Measurements from ENCODE around the gene MANSC4.

DNA sequence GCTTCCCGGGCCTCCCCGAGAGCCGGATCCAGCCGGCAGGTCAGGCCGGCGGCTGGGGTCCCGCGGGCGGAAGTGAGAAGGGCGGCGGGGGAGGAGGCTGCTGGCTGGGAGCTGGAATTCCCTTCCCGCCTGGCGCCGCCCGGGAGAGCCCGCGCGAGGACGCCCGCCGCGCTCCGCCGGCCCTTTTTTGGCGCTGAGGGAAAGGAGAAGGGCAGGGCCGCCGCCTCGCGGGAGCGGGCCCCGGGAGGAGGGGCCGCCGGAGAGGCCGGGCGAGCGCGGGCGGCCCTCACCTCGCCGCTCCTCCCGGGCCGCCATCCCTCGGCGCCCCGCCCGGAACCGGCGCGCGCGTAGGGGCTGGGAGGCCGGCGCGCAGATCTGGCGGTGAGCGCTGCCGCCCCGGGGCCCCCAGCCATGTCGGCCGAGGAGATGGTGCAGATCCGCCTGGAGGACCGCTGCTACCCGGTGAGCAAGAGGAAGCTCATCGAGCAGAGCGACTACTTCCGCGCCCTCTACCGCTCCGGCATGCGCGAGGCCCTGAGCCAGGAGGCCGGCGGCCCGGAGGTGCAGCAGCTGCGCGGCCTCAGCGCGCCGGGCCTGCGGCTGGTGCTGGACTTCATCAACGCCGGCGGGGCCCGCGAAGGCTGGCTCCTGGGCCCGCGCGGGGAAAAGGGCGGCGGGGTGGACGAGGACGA, at the start of gene MANSC4, which contains the start of gene KLHL42:
- TF ChIP-seq EZH2phosphoT487 (IDR thresholded peaks at IDR 0.05; ENCODE audit: unreplicated experiment) (no peak), POLR2AphosphoS5 (IDR thresholded peaks at IDR 0.05; ENCODE audit: low read depth) (peak; percentile 42), EZH2 (IDR thresholded peaks at IDR 0.05; ENCODE audit: low read depth, unreplicated experiment) (no peak), ZNF331 (CRISPR knock-in tag; IDR thresholded peaks at IDR 0.05; ENCODE audit: low read depth) (no peak), NANOG (IDR thresholded peaks at IDR 0.05; ENCODE audit: borderline replicate concordance) (no peak), JUNB (IDR thresholded peaks at IDR 0.05; ENCODE audit: unreplicated experiment) (no peak), STAT1 (IDR thresholded peaks at IDR 0.05; ENCODE audit: unreplicated experiment) (no peak), CREB1 (CRISPR knock-in tag; IDR thresholded peaks at IDR 0.05; ENCODE audit: low read depth) (no peak)
- TF ChIP-seq, protein P1, sequence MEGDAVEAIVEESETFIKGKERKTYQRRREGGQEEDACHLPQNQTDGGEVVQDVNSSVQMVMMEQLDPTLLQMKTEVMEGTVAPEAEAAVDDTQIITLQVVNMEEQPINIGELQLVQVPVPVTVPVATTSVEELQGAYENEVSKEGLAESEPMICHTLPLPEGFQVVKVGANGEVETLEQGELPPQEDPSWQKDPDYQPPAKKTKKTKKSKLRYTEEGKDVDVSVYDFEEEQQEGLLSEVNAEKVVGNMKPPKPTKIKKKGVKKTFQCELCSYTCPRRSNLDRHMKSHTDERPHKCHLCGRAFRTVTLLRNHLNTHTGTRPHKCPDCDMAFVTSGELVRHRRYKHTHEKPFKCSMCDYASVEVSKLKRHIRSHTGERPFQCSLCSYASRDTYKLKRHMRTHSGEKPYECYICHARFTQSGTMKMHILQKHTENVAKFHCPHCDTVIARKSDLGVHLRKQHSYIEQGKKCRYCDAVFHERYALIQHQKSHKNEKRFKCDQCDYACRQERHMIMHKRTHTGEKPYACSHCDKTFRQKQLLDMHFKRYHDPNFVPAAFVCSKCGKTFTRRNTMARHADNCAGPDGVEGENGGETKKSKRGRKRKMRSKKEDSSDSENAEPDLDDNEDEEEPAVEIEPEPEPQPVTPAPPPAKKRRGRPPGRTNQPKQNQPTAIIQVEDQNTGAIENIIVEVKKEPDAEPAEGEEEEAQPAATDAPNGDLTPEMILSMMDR (conservative IDR thresholded peaks at IDR 0.05; ENCODE audit: low read depth in 2 of 2), result no peak; a peak in 1 of 4 replicates
- TF ChIP-seq, protein P2, sequence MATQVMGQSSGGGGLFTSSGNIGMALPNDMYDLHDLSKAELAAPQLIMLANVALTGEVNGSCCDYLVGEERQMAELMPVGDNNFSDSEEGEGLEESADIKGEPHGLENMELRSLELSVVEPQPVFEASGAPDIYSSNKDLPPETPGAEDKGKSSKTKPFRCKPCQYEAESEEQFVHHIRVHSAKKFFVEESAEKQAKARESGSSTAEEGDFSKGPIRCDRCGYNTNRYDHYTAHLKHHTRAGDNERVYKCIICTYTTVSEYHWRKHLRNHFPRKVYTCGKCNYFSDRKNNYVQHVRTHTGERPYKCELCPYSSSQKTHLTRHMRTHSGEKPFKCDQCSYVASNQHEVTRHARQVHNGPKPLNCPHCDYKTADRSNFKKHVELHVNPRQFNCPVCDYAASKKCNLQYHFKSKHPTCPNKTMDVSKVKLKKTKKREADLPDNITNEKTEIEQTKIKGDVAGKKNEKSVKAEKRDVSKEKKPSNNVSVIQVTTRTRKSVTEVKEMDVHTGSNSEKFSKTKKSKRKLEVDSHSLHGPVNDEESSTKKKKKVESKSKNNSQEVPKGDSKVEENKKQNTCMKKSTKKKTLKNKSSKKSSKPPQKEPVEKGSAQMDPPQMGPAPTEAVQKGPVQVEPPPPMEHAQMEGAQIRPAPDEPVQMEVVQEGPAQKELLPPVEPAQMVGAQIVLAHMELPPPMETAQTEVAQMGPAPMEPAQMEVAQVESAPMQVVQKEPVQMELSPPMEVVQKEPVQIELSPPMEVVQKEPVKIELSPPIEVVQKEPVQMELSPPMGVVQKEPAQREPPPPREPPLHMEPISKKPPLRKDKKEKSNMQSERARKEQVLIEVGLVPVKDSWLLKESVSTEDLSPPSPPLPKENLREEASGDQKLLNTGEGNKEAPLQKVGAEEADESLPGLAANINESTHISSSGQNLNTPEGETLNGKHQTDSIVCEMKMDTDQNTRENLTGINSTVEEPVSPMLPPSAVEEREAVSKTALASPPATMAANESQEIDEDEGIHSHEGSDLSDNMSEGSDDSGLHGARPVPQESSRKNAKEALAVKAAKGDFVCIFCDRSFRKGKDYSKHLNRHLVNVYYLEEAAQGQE (IDR thresholded peaks at IDR 0.05; ENCODE audit: unreplicated experiment), result no peak
- TF ChIP-seq, protein P3, sequence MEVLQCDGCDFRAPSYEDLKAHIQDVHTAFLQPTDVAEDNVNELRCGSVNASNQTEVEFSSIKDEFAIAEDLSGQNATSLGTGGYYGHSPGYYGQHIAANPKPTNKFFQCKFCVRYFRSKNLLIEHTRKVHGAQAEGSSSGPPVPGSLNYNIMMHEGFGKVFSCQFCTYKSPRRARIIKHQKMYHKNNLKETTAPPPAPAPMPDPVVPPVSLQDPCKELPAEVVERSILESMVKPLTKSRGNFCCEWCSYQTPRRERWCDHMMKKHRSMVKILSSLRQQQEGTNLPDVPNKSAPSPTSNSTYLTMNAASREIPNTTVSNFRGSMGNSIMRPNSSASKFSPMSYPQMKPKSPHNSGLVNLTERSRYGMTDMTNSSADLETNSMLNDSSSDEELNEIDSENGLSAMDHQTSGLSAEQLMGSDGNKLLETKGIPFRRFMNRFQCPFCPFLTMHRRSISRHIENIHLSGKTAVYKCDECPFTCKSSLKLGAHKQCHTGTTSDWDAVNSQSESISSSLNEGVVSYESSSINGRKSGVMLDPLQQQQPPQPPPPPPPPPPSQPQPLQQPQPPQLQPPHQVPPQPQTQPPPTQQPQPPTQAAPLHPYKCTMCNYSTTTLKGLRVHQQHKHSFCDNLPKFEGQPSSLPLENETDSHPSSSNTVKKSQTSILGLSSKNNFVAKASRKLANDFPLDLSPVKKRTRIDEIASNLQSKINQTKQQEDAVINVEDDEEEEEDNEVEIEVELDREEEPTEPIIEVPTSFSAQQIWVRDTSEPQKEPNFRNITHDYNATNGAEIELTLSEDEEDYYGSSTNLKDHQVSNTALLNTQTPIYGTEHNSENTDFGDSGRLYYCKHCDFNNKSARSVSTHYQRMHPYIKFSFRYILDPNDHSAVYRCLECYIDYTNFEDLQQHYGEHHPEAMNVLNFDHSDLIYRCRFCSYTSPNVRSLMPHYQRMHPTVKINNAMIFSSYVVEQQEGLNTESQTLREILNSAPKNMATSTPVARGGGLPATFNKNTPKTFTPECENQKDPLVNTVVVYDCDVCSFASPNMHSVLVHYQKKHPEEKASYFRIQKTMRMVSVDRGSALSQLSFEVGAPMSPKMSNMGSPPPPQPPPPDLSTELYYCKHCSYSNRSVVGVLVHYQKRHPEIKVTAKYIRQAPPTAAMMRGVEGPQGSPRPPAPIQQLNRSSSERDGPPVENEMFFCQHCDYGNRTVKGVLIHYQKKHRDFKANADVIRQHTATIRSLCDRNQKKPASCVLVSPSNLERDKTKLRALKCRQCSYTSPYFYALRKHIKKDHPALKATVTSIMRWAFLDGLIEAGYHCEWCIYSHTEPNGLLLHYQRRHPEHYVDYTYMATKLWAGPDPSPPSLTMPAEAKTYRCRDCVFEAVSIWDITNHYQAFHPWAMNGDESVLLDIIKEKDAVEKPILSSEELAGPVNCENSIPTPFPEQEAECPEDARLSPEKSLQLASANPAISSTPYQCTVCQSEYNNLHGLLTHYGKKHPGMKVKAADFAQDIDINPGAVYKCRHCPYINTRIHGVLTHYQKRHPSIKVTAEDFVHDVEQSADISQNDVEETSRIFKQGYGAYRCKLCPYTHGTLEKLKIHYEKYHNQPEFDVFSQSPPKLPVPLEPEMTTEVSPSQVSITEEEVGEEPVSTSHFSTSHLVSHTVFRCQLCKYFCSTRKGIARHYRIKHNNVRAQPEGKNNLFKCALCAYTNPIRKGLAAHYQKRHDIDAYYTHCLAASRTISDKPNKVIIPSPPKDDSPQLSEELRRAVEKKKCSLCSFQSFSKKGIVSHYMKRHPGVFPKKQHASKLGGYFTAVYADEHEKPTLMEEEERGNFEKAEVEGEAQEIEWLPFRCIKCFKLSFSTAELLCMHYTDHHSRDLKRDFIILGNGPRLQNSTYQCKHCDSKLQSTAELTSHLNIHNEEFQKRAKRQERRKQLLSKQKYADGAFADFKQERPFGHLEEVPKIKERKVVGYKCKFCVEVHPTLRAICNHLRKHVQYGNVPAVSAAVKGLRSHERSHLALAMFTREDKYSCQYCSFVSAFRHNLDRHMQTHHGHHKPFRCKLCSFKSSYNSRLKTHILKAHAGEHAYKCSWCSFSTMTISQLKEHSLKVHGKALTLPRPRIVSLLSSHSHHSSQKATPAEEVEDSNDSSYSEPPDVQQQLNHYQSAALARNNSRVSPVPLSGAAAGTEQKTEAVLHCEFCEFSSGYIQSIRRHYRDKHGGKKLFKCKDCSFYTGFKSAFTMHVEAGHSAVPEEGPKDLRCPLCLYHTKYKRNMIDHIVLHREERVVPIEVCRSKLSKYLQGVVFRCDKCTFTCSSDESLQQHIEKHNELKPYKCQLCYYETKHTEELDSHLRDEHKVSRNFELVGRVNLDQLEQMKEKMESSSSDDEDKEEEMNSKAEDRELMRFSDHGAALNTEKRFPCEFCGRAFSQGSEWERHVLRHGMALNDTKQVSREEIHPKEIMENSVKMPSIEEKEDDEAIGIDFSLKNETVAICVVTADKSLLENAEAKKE (CRISPR knock-in tag; IDR thresholded peaks at IDR 0.05), result no peak
- TF ChIP-seq, protein P4, sequence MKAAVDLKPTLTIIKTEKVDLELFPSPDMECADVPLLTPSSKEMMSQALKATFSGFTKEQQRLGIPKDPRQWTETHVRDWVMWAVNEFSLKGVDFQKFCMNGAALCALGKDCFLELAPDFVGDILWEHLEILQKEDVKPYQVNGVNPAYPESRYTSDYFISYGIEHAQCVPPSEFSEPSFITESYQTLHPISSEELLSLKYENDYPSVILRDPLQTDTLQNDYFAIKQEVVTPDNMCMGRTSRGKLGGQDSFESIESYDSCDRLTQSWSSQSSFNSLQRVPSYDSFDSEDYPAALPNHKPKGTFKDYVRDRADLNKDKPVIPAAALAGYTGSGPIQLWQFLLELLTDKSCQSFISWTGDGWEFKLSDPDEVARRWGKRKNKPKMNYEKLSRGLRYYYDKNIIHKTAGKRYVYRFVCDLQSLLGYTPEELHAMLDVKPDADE (IDR thresholded peaks at IDR 0.05), result no peak
